NCI-H2227 treated with DMSO at 0.1 percent for 48 hours (cell line): ENCODE results near the gene EFCC1.

Source experiments
- DNase-seq: peaks from one replicate; lab custom pipeline; 2025; lab: John Stamatoyannopoulos, UW

Gene EFCC1, protein sequence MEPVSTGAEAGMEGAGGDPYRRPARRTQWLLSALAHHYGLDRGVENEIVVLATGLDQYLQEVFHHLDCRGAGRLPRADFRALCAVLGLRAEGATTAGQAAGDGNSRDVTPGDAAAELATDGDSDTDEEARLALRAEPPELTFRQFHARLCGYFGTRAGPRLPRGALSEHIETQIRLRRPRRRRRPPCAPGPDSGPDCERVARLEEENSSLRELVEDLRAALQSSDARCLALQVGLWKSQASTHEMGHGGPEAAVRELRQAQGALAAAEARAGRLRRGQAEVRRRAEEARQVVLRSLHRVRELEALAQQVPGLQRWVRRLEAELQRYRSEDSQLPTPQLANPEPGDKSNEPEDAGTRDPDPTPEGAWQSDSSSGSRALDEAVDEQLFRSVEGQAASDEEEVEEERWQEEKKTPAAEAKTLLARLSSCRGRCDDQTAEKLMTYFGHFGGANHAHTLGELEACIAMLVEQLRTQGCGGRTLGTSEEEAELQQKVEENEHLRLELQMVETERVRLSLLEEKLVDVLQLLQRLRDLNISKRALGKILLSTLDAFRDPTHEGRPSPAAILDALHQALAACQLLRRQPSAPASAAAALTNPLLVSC

DNA sequence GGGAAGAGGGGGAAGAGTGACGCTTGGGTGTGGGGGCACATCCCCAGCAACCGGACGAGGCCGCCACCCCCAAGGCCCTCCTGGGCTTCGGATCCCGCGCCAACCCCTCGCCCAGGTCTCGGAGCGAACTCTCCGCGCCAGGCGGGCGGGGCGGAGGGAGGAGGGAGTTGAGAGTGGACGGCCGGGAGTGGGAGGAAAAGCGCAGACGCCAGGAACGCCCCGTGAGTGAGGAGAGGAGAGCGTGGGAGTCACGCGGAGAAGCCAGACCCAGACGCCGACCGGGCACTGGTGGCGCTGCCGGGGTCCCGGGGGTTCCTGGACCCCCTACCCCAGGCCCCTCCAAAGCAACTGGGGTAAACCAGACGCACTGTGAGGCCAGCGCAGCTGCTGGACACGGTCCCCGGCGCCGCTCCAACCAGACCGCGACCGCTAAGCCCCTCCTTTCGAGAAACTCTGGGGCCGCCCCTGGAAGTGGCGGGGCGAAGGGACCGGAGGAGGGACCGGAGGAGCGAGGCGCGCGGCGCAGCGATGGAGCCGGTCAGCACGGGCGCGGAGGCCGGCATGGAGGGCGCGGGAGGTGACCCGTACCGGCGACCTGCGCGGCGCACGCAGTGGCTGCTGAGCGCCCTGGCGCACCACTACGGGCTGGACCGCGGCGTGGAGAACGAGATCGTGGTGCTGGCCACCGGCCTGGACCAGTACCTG, at the start of gene EFCC1:
Gene EFCC1 (plus strand): TSS at position 204 of the 705 bp plus-strand sequence. CDS start 325 bp downstream, at position 529.
- no peak for DNase-seq

DNA sequence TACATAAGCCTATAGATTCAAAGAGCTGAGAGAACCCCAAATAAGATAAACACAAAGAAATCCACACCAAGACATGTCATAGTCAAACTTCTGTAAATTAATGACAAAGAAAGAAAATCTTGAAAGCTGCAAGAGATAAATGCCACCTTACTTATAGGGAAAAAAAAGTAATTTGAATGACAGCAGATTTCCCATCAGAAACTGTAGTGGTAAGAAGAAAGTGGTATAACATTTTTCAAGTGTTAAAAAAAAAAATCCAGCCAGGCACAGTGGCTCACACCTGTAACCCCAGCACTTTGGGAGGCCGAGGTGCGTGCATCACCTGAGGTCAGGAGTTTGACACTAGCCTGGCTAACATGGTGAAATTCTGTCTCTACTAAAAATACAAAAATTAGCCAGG, 44.7 kb upstream of the EFCC1 start:
- DNase-seq: no peak

DNA sequence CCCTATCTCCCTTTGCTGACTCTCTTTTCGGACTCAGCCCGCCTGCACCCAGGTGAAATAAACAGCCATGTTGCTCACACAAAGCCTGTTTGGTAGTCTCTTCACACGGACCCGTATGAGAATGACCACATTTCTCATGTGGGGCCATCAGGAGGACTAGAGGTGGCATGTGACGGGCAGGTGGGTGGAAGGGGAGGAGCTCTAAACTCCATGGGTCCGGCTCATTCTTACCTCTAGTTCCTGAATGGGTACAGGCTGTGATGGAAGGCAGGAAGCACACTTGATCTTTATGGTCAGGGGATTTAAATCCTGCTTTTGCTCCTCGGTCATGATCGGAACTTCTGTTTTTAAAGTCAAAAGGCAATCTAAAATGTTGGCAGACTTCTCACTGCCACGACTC, 35.8 kb upstream of the EFCC1 start:
- no peak for DNase-seq

DNA sequence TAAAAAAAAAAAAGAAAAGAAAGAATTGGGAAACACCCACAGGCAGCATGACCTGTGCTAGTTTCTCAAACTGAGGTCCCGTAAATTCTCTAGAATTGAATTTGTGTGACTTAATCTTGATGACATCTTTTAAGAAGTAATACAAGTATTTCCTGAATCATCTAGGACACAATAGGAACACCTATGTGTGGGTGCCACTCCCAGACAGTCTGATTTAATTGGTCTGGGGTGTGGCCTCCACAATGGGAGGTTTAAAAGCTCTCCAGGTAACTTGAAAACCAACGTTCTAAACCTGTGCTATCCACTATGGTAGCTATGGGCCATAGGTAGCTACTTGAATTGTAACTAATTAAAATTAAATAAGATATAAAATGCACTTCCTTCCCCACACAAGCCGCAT, 35.3 kb upstream of the EFCC1 start:
- DNase-seq: no peak

DNA sequence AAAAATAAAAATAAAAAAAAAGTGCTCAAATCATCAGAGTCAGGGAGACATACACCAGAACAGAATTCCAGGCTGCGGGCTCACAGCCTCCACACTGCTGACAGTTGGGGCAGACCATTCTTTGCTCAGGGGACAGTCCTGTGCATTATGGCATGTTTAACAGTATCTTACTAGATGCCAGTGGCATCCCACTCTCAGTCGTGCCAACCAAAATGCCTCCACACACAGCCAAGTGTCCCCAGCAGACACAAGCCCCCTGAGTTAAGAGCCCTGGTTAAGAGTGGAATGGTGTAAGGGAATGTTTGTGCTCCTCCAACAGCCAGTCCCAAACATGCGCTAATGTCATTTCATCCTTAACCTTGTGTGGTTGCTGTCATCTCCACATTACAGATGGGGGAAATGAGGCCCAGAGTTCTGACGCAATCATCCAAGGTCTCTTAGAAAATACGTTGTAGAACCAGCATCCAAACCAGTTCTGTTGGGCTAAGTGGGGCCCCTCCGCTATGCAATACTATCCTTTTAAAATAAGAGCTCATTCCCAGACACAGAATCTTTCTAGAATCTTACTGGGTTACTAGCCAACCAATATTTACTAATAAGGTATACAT, 33.3 kb upstream of the EFCC1 start:
- no peak for DNase-seq

DNA sequence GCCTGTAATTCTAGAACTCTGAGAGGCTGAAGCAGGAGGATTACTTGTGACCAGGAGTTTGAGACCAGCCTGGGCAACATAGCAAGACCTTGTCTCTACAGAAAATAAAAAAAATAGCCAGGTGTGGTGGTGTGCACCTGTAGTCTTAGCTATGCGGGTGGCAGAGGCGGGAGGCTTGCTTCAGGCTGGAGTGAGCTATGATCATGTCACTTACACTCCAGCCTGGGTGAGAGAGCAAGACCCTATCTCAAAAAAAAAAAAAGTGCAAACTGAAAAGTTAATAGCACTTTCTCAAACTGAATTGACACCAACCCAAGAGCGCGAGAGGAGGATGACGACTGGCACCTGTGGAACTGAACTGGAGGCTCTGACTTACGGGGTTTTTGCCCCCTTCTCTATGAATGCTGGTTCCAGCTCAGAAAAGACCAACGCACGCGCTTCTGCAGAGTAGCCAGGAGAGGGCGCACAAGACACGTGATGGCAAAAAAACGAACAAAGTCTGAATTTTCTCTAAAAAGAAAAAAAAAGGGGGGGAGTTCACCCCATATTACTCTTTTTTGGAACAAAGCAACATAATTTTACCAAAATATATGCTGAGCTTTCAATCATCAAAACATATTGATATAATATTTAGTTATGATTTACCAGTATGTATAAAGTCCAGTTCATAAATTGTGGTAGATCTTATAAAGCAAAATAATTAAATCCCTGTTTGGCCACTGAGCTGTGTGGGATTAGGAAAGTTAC, 30.9 kb upstream of the EFCC1 start:
- DNase-seq: peak; percentile 10

DNA sequence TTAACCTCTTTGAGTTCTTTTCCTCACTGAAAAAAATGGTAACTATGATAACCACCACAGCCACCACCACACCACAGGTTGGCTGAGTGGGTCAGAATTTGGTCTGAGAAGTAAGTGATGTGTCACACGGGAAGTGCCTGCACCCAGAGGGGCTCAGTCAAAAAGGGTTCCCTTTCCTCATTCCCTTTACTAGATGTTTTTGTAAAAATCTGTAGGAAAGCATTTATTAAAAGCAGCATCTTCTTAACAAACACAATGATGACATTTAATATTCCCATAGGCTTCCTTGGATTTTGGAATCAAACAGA, 30.4 kb upstream of the EFCC1 start:
- DNase-seq: no peak

DNA sequence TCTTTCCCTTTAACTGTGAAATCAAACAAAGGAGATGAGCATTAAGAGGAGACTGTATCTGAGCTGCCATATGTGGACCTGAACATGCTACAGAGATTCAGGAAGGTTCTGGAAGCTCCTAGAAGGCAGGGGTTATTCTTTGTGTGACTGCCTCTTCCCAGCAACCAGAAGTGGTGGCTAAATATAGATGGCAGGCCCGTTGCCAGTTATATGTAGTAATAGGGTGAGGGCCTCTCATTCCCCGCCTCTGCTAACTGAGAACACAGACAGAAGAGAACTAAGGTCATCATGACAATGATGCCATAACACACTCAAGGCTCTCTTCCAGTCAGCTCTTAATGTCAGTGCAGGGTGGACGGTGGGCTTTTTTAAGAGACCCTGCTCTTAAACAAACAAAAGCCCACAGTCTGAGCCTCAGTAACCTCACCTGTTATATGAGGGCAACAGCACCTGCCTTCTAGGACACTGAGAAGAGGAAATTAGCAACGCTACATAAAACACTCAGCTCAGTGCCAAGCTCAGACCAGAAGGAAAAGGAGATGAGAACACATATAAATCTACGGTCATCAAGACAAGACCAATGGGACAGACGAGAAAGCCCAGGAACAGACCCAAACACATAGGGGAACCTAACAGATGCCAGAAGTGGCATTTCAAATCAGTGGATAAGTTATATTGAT, 29.5 kb upstream of the EFCC1 start:
- no peak for DNase-seq

DNA sequence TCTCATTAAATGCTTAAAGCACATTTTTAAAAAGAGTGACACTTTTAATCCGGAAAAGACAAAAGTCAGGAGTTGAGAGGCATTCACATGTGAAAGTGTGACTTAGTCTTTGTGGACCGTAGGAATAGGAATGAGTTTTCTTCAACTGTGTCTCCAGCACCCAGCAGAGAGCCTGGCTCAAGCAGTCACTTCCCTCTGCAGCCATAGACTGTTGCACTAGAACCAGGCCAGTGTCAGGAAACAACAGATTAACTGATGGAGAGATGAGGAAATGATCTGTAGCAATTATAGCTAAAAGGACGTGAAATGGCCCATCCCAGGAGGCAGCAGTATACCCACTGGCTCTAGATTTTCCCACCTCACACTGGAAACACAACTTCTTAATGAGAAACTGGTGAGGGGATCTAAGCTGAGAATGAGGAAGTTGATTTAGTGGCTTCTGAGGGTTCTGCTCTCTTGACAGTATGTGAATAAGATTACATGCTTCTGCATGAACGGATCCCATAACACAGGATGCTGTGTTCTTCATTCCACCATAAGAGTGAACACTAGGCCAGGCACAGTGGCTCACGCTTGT, 27.0 kb upstream of the EFCC1 start:
- DNase-seq: no peak

DNA sequence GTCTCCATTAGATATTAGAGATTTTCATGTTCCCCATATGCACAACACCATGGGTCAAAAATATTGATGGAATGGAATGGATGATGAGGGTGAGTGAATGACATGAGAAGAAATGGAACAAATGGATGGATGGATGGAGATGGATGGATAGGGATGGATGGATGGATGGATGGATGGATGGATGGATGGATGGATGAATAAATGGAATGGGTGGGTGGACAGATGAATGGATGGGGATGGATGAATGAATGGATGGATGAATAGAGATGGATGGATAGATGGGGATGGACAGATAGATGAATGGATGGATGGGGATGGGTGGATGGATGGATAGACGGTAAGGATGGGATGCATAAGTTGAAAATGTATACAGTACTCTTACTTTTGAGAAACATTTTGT, 25.8 kb upstream of the EFCC1 start:
- DNase-seq: no peak

DNA sequence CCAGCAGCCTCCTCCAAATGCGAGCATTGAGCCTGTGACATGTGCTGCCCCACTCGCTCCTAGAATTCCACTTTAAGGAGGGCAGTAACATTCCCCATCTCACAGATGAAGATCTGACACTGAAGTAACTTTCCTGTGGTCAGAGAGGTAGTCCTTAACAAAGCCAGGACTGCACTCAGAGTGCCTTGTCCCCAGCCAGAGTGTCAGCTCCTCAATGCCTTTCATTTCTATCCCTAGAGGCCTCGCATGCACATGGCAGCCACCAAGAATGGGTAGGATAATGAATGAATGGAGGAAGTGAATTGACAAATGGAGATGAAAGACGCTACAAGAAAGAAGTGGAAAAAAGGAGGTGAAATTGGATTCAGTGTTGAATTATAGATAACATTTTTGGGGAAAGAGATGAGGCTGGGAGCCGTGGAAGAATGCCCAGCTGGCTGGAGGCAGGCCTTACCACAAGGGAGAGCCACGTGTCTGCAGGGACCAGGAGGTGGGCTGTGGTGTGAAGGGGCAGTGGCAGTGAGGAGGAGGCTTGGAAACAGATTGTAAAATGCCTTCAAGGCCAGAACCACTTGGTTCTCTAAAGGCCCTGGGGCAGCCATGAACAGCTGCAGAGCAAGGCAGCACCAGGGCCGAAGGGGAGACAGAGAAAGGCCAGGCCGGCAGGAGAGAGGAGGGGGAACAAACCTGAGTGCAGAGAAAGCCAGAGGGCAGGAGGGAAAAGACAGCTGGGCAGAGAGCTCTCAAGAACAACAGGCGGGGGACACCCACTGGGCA, 17.6 kb upstream of the EFCC1 start:
- no peak for DNase-seq

DNA sequence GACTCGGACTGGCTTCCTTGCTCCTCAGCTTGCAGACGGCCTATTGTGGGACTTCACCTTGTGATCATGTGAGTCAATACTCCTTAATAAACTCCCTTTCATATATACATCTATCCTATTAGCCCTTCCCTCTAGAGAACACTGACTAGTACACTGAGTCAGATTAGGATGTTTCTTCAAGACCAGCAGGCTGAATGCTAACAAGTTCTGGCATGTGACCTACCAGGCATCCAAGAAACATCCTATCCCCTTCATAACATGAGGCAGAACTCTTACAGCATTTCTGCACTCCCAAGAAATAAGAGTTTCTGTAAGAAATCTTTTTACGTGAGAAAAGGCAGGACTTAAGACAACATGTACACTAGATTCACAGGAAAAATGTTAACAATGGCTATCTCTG, 16.5 kb upstream of the EFCC1 start:
- DNase-seq: no peak

DNA sequence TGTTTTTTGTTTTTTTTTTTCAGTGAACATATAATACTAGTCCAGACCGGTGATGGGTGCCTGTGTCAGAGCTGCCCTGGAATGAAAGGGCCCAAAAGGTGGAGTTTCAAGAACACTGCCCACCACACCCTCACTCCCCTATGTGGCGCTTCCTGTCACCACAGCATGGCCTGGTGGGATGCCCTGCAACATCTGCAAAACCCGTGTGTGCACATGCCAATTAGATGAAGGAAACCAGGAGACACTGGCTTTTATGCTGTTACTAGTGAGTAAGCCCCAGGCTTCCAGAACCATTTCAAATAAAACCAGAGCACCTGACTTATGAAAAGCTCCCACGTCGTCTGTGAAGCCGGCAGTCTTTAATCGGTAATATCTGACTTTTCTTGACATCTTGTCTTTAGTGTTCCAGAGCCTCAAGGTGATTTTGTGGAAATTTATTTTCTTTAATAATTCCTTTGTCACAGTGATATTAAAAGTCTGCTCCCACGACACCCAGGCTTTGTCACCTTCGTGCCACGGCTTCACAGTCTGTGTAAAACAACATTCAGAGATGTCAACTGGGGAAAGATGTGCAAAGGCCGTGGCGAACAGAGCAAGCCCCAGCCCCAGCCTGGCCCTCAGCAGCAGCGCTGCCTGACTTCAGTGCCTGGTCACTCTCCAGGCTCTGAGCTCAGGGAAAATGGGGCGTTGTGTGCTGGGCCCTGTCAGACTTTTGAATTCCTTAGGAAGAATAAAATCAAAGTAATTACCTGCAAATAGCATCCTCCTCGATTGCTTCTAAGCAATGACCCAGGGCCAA, 13.6 kb upstream of the EFCC1 start:
- no peak for DNase-seq

DNA sequence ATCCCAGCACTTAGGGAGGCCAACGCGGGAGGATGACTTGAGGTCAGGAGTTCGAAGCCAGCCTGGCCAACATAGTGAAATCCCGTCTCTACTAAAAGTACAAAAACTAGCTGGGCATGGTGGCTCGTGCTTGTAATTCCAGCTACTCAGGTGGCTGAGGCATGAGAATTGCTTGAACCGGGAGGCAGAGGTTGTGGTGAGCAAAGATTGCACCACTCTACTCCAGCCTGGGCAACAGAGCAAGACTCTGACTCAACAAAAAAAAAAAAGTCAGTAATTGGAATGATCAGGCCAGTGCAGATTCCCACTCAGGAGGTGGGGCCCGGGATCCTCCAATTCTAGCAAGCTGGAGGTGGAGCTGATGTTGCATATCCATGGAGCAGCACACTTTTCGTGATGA, 12.8 kb upstream of the EFCC1 start:
- no peak for DNase-seq

DNA sequence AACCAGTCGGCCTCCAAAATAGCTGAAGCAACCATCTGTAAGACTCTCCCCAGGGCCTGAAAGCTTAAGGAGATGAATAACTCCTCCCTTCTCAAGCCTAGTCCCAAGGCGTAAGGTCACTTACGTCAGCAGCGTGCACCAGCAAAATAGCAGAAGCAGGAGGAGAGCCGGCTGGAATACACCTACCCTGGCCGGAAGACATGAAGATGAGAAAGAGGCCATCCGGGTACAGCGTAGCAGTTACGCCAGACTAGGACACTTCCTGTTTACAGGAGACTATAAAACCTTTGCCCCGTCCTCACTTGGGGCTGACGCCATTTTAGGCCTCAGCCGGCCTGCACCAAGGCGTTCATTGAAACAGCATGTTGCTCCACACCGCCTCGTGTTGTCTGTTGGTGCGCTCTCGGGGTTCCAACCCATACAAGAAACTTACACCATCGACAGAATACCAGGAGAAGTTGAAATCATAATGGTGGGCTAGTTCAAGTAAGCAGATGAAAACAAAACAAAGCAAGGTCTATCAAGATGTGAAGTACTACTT, 9.7 kb upstream of the EFCC1 start:
- no peak for DNase-seq

DNA sequence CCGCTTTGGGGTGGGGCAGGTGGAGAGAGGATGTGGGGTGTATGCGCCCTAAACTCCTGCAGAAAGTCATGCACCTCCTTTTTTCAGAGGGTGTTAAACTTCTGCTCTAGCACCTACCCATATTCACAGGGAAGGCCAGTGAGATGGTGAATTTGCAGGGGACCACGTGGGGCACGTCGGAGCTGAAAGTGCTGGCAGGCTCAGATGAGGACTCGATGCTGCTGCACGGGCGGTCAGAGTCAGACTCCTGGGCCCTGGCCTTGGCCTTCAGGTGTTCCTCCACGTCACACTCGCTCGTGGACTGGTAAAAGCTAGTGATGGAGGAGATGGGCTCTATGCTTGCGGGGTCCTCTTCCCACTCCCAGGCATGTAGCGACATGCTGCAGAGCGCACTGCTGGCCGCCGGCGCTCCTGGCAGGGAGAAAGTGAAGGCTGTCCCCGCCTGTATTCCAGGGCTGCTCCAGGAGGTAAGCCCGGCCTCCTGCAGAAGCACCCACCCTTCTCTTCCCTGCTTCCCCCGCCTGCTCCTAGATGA, 8.1 kb upstream of the EFCC1 start:
- DNase-seq: no peak

DNA sequence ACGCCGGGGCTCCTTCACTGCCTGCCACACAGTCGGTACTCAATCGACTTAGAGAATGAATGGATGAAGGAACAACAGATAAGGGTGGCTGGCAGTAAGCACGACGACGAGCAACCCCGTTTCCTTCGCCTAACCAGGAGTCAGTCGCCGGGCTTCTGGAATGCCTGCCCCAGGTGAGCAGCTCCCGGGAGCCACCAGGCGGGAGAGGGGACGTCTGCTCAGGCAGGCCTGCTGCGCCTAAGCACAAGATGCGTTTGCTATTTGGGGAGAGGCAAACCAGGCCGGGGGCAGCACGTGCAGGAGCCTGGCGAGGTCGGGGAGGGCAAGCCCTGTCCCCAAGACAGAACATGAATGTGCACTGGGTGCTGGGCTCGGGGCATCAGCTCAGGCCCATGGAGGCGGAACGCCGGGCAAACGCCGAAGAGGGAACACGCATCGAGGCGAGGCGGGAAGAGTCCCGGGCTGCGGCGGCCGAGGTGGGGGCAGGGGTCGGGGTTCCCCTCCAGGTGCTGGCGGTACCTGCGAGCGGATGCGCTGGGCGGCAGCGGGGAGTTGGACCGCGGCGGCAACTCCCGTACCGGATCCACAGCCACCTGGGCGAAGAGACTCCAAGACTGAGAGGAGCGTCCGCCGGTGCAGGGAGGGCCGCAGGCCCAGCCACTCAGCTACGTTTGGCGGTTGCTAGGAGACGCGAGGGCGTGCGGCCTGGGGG, 7.5 kb upstream of the EFCC1 start, which contains the start of gene CFAP92:
Gene CFAP92 (minus strand): TSS at position 616 of the 712 bp plus-strand sequence. CDS start 772 bp downstream, outside the sequence.
- DNase-seq: peak; percentile 52

DNA sequence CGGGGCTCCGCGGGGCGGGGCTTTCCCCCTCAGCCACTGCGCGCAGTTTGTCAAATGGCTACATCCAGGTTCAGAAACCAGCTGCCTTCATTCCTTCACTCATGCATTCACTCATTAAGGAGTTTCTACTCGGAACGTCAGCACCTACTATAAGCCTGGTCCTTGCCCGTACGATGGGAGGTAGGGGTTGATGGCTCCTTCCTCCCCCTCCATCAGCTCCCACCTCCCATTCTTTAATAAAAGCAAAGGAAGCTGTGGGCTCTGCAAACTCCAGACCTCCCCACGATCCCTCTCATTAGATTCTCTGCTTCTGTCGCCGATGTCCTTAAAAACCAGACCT, 7.0 kb upstream of the EFCC1 start:
- DNase-seq: no peak
